GM18907 (cell line): ENCODE measurements around the gene LRRC74B.
"Not testable (repeated sequence)": the region's sequence is repeated elsewhere in the genome, so short reads cannot be mapped to it uniquely, and the experiment has no call there.

ENCODE experiments used
- ATAC-seq: cut with Tn5 transposase; IDR thresholded peaks from one replicate; pipeline ENCODE4 v1.9.1; 2021; ENCODE audit warnings: mild to moderate bottlenecking, moderate library complexity; ENCODE audit not compliant: unreplicated experiment

Gene LRRC74B

GRCh38 chr22:21052715-21053459 lies 7.1 kb downstream of the LRRC74B start:
- no peak for ATAC-seq

GRCh38 chr22:21054046-21054713 lies 8.4 kb downstream of the LRRC74B start:
- no peak for ATAC-seq

- ATAC-seq: no peak
Observed at GRCh38 chr22:21054714-21055563, 9.2 kb downstream of the LRRC74B start.

GRCh38 chr22:21055564-21055834 lies 9.8 kb downstream of the LRRC74B start:
- ATAC-seq: no peak

GRCh38 chr22:21055880-21056319 lies 10.2 kb downstream of the LRRC74B start:
- no peak for ATAC-seq

- ATAC-seq: not testable (repeated sequence)
Observed at GRCh38 chr22:21060363-21060762, 14.6 kb downstream of the LRRC74B start.

GRCh38 chr22:21061660-21062321 lies 16.0 kb downstream of the LRRC74B start:
- ATAC-seq: not testable (repeated sequence)

GRCh38 chr22:21064425-21064824 lies 18.7 kb downstream of the LRRC74B start:
- ATAC-seq: not testable (repeated sequence)

GRCh38 chr22:21064917-21065864 lies 19.4 kb downstream of the LRRC74B start:
- no peak for ATAC-seq

GRCh38 chr22:21067075-21067900 lies 21.5 kb downstream of the LRRC74B start:
- no peak for ATAC-seq

GRCh38 chr22:21067901-21068680 lies 22.3 kb downstream of the LRRC74B start:
- no peak for ATAC-seq

GRCh38 chr22:21068681-21069276 lies 23.0 kb downstream of the LRRC74B start:
- ATAC-seq: no peak

GRCh38 chr22:21069375-21069774 lies 23.6 kb downstream of the LRRC74B start:
- ATAC-seq: no peak

- ATAC-seq: no peak
Observed at GRCh38 chr22:21070690-21071615, 25.2 kb downstream of the LRRC74B start.

- ATAC-seq: not testable (repeated sequence)
Observed at GRCh38 chr22:21071796-21072195, 26.1 kb downstream of the LRRC74B start.

- ATAC-seq: no peak
Observed at GRCh38 chr22:21073023-21073422, 27.3 kb downstream of the LRRC74B start.

GRCh38 chr22:21073482-21073881 lies 27.7 kb downstream of the LRRC74B start:
- no peak for ATAC-seq
